ENCODE data around the gene C15orf61. TPM values are rescaled to one million over a fixed set of nuclear protein-coding genes. Genes with fewer than 3 reads are reported as not detected.
A peak's percentile ranks its signal among the peaks of the same experiment; 100 is the strongest.

C15orf61 gene
- total and polyA plus RNA-seq, 2 donors (not counting 1 experiment from before 2014, with no cell fraction given): 6.1 to 6.3 TPM

- H3K79me2 ChIP-seq (ENCODE audit: control insufficient read depth, insufficient read depth, low read length): peaks cover 3% of the 10 kb centered on the region
- ChIA-PET CTCF (interaction anchor here (1.7 kb wide), 1 partner anchor 19 kb away, joined by 4 read pairs; no protein-coding TSS in a partner anchor), POLR2A (interaction anchor here (2.4 kb wide), 1 partner anchor 22 kb away, joined by 21 read pairs; the partner anchor contains the start of gene C15orf61)
- peak overlapping the region; percentile 93 for H3K4me2 ChIP-seq (replicated peaks; ENCODE audit: low read depth, low read length, poor library complexity, severe bottlenecking)
- H3K9me3 Mint-ChIP-seq (ENCODE audit: insufficient read depth): no peaks in the 10 kb centered on the region
- ATAC-seq (ENCODE audit: low read depth) (no peak), DNase-seq (no peak)
- peaks cover 53% of the 10 kb centered on the region for H3K4me1 Mint-ChIP-seq
- no peaks in the 10 kb centered on the region for H3K27me3 Mint-ChIP-seq
- H3K4me1 ChIP-seq (ENCODE audit: control insufficient read depth in 2 of 2, insufficient read depth in 2 of 2, low read length in 2 of 2): peaks cover 25 to 28% of the 10 kb centered on the region in 2 donors
- WGBS (ENCODE audit: insufficient coverage): 85% methylated on average over 7 of the region's 7 CpGs
- peak overlapping the region; percentile 91 for H3K4me3 Mint-ChIP-seq
- no peak for TF ChIP-seq EZH2 (IDR thresholded peaks at IDR 0.05; ENCODE audit: borderline replicate concordance, insufficient read depth, low read depth, low read length, poor library complexity, severe bottlenecking)
- no peak for TF ChIP-seq CTCF (IDR thresholded peaks at IDR 0.05)
- no peaks in the 10 kb centered on the region for H4K20me1 ChIP-seq (ENCODE audit: control insufficient read depth, insufficient read depth, low read length, poor library complexity, severe bottlenecking)
- peaks cover 0 to 3% of the 10 kb centered on the region in 2 experiments for H3K36me3 ChIP-seq (replicated peaks in 1 of 2; ENCODE audit: control extremely low read depth in 1 of 2, control insufficient read depth in 1 of 2, extremely low read depth in 1 of 2, insufficient read depth in 2 of 2, low read length in 1 of 2)
- H3K9ac ChIP-seq (ENCODE audit: low read length): peak overlapping the region; percentile 80
- H3K27ac ChIP-seq (ENCODE audit: low read length in 2 of 2): peak overlapping the region in 1 of 2 donors; percentile 79
- H3K4me3 ChIP-seq (ENCODE audit: control extremely low read depth in 1 of 5, extremely low read depth in 1 of 5, insufficient read depth in 1 of 5, low read depth in 2 of 5, low read length in 4 of 5): peak overlapping the region in 4 of 5 experiments; percentile 78 to 99 (median 82)
- peak overlapping the region; percentile 85 for H2AFZ ChIP-seq (ENCODE audit: insufficient read depth, low read depth, low read length, poor library complexity, severe bottlenecking)
- H3K27me3 ChIP-seq (replicated peaks in 1 of 4; ENCODE audit: control extremely low read depth in 1 of 4, control insufficient read depth in 3 of 4, insufficient read depth in 4 of 4, low read length in 3 of 4): peaks cover 0 to 3% (median 0%) of the 10 kb centered on the region in 4 experiments
- H3K9me3 ChIP-seq (ENCODE audit: control extremely low read depth in 1 of 3, control insufficient read depth in 2 of 3, insufficient read depth in 1 of 3, low read length in 2 of 3): no peaks in the 10 kb centered on the region
- intact Hi-C loops (cut with micrococcal nuclease): loop anchor here (2.0 to 5.0 kb wide), 3 partner anchors 87 to 734 kb away; partner anchors contain the start of gene FEM1B
- H3K27ac Mint-ChIP-seq: peak overlapping the region; percentile 90
Measured at GRCh38 chr15:67543348-67543718, 22.4 kb downstream of the C15orf61 start.

- H2AFZ ChIP-seq (ENCODE audit: insufficient read depth, low read depth, low read length, poor library complexity, severe bottlenecking): no peak overlapping the region
- Mint-ChIP-seq H3K27ac (peak overlapping the region; percentile 62), H3K4me3 (peak overlapping the region; percentile 24), H3K27me3 (no peaks in the 10 kb centered on the region), H3K9me3 (ENCODE audit: insufficient read depth) (no peaks in the 10 kb centered on the region), H3K4me1 (peaks cover 52% of the 10 kb centered on the region)
- peaks cover 0 to 3% of the 10 kb centered on the region in 2 experiments for H3K36me3 ChIP-seq (replicated peaks in 1 of 2; ENCODE audit: control extremely low read depth in 1 of 2, control insufficient read depth in 1 of 2, extremely low read depth in 1 of 2, insufficient read depth in 2 of 2, low read length in 1 of 2)
- no peaks in the 10 kb centered on the region for H4K20me1 ChIP-seq (ENCODE audit: control insufficient read depth, insufficient read depth, low read length, poor library complexity, severe bottlenecking)
- peaks cover 3% of the 10 kb centered on the region for H3K79me2 ChIP-seq (ENCODE audit: control insufficient read depth, insufficient read depth, low read length)
- ChIA-PET CTCF (interaction anchor here (1.5 to 1.7 kb wide), 2 partner anchors 20 to 293 kb away, joined by 3 to 4 read pairs; no protein-coding TSS in a partner anchor), POLR2A (no interaction called here)
- DNase-seq: no peak
- no peak overlapping the region for H3K27ac ChIP-seq (ENCODE audit: low read length in 2 of 2)
- no peak overlapping the region for H3K9ac ChIP-seq (ENCODE audit: low read length)
- H3K27me3 ChIP-seq (replicated peaks in 1 of 4; ENCODE audit: control extremely low read depth in 1 of 4, control insufficient read depth in 3 of 4, insufficient read depth in 4 of 4, low read length in 3 of 4): no peaks in the 10 kb centered on the region
- ATAC-seq (ENCODE audit: low read depth): no peak
- intact Hi-C loops (cut with micrococcal nuclease): loop anchor here (5.0 kb wide), 2 partner anchors 238 to 733 kb away; partner anchors contain the start of gene FEM1B
- H3K4me3 ChIP-seq (ENCODE audit: control extremely low read depth in 1 of 5, extremely low read depth in 1 of 5, insufficient read depth in 1 of 5, low read depth in 2 of 5, low read length in 4 of 5): no peak overlapping the region
- H3K4me1 ChIP-seq (ENCODE audit: control insufficient read depth in 2 of 2, insufficient read depth in 2 of 2, low read length in 2 of 2): peaks cover 26 to 27% of the 10 kb centered on the region in 2 donors
- 92% methylated on average over 2 of the region's 3 CpGs for WGBS (ENCODE audit: insufficient coverage)
- no peaks in the 10 kb centered on the region for H3K9me3 ChIP-seq (ENCODE audit: control extremely low read depth in 1 of 3, control insufficient read depth in 2 of 3, insufficient read depth in 1 of 3, low read length in 2 of 3)
- TF ChIP-seq CTCF (IDR thresholded peaks at IDR 0.05) (no peak), EZH2 (IDR thresholded peaks at IDR 0.05; ENCODE audit: borderline replicate concordance, insufficient read depth, low read depth, low read length, poor library complexity, severe bottlenecking) (no peak)
- no peak overlapping the region for H3K4me2 ChIP-seq (replicated peaks; ENCODE audit: low read depth, low read length, poor library complexity, severe bottlenecking)
Measured at GRCh38 chr15:67544475-67544874, 23.5 kb downstream of the C15orf61 start.

Data from B cell (primary cell).